GM19025 (cell line): ENCODE measurements around the gene SLC7A6.

Source experiments
- ATAC-seq: cut with Tn5 transposase; IDR thresholded peaks from one replicate; pipeline ENCODE4 v1.9.1; 2021; ENCODE audit warnings: mild to moderate bottlenecking, low read depth, moderate library complexity; ENCODE audit not compliant: unreplicated experiment

SLC7A6 gene

GRCh38 chr16:68338326-68339119, 74.2 kb downstream of the SLC7A6 start:
- ATAC-seq: no peak

GRCh38 chr16:68339214-68339613, 74.9 kb downstream of the SLC7A6 start:
- no peak for ATAC-seq

- ATAC-seq: no peak
Observed at GRCh38 chr16:68342620-68343019, 78.3 kb downstream of the SLC7A6 start.

GRCh38 chr16:68343137-68343536, 78.8 kb downstream of the SLC7A6 start:
- no peak for ATAC-seq

GRCh38 chr16:68344252-68344651, 79.9 kb downstream of the SLC7A6 start:
- ATAC-seq: no peak

GRCh38 chr16:68345351-68345810, 81.1 kb downstream of the SLC7A6 start:
- no peak for ATAC-seq

- no peak for ATAC-seq
Observed at GRCh38 chr16:68345958-68346635, 81.8 kb downstream of the SLC7A6 start.

- no peak for ATAC-seq
Observed at GRCh38 chr16:68346892-68347480, 82.7 kb downstream of the SLC7A6 start.

GRCh38 chr16:68347605-68348004, 83.3 kb downstream of the SLC7A6 start:
- ATAC-seq: no peak

GRCh38 chr16:68348639-68349445, 84.5 kb downstream of the SLC7A6 start:
- ATAC-seq: no peak

GRCh38 chr16:68349838-68350410, 85.6 kb downstream of the SLC7A6 start:
- ATAC-seq: no peak

GRCh38 chr16:68350813-68351350, 86.6 kb downstream of the SLC7A6 start:
- no peak for ATAC-seq
